HCT116 (cell line): ENCODE measurements around the gene BPIFA1. TPM values are rescaled to one million over a fixed set of nuclear protein-coding genes. Genes with fewer than 3 reads are reported as not detected.

Source experiments
- ATAC-seq: fragments of 200-7000 bp; cut with Tn5 transposase; 2 replicates; pipeline ENCODE4 v1.9.1; 2020; ENCODE audit warnings: mild to moderate bottlenecking, moderate library complexity
- BruUV-seq: library from RNA; stranded (reverse); fragments of 400-500 nt; replicated peaks from 2 replicates; lab custom pipeline; 2021; lab: Mats Ljungman, UMichigan
- CTCF ChIA-PET: fragments of 300-600 bp; sonication (Branson Sonifier 250); formaldehyde crosslinking; loops from one replicate; lab custom pipeline; 2021; ENCODE audit warnings: antibody characterized with exemption; lab: Charles Lee
- POLR2A ChIA-PET: fragments of 300-600, 350-600 bp; sonication (Branson Sonifier 250); formaldehyde crosslinking; loops from one replicate; lab custom pipeline; 2021; ENCODE audit warnings: antibody characterized with exemption; lab: Charles Lee
- RAD21 ChIA-PET, 2 experiments: fragments of 300-600 bp; sonication (Branson Sonifier 250); formaldehyde crosslinking; loops; one replicate each; lab custom pipeline; 2023; ENCODE audit warnings: low total read pairs in 2 of 2; ENCODE audit not compliant: uncharacterized antibody in 2 of 2, unreplicated experiment in 2 of 2, low non-redundant PET in 1 of 2; lab: Charles Lee
- DNase-seq: peaks from one replicate; pipeline ENCODE4 v3.0.0-alpha.2; 2010; ENCODE audit warnings: low read depth, low spot score
- H2AFZ ChIP-seq: fragments of 200-600 bp; shearing (Covaris generic), sonication (generic); 2 replicates; pipeline ENCODE4 v1.6.1; 2017; ENCODE audit warnings: low read depth, mixed run types, mixed read lengths, antibody characterized with exemption, low read length; ENCODE audit not compliant: poor library complexity, severe bottlenecking
- H3K27ac ChIP-seq: 2 replicates; pipeline ENCODE4 v1.5.1; 2012; ENCODE audit warnings: low read depth, low read length
- H3K27me3 ChIP-seq: fragments of 200-600 bp; sonication (generic); 2 replicates; pipeline ENCODE4 v1.6.1; 2016; ENCODE audit warnings: mixed run types, low read length, mixed read lengths; ENCODE audit not compliant: insufficient read depth
- H3K36me3 ChIP-seq, 2 experiments: fragments of 200-500 bp in 1 of 2; fragments of 200-600 bp in 1 of 2; sonication (Bioruptor generic) in 1 of 2; sonication (generic) in 1 of 2; 2 replicates each; pipeline versions ENCODE4 v1.5.1 to v1.6.1; 2014 to 2016; ENCODE audit warnings: low read length in 2 of 2, inconsistent platforms in 1 of 2, mixed read lengths in 1 of 2, mixed run types in 1 of 2; ENCODE audit not compliant: insufficient read depth in 2 of 2, control insufficient read depth in 1 of 2
- H3K4me1 ChIP-seq, 2 experiments: fragments of 200-600 bp in 1 of 2; sonication (generic) in 1 of 2; 2 replicates each; pipeline versions ENCODE4 v1.5.1 to v1.6.1; 2012 to 2017; ENCODE audit warnings: low read length in 2 of 2, inconsistent platforms in 1 of 2, mild to moderate bottlenecking in 1 of 2, mixed read lengths in 1 of 2, mixed run types in 1 of 2, moderate library complexity in 1 of 2; ENCODE audit not compliant: insufficient read depth in 2 of 2, control insufficient read depth in 1 of 2
- H3K4me2 ChIP-seq: fragments of 200-600 bp; sonication (generic); 2 replicates; pipeline ENCODE4 v1.6.1; 2017; ENCODE audit warnings: mixed run types, low read length, mixed read lengths
- H3K4me3 ChIP-seq, 2 experiments: fragments of 200-600 bp in 1 of 2; sonication (generic) in 1 of 2; replicated peaks in 1 of 2; 2 replicates each; pipeline ENCODE4 v1.5.1; 2011 to 2016; ENCODE audit warnings: low read length in 2 of 2, control low read depth in 1 of 2, low read depth in 1 of 2, mild to moderate bottlenecking in 1 of 2, mixed read lengths in 1 of 2, mixed run types in 1 of 2
- H3K79me2 ChIP-seq: fragments of 200-600 bp; sonication (generic); 2 replicates; pipeline ENCODE4 v1.6.1; 2017; ENCODE audit warnings: mild to moderate bottlenecking, mixed run types, low read length, moderate library complexity, mixed read lengths; ENCODE audit not compliant: insufficient read depth
- H3K9ac ChIP-seq: fragments of 200-600 bp; sonication (generic); 2 replicates; pipeline ENCODE4 v1.6.1; 2016; ENCODE audit warnings: low read length, mixed read lengths
- H3K9me2 ChIP-seq: fragments of 200-600 bp; sonication (generic), shearing (Covaris generic); 2 replicates; pipeline ENCODE4 v1.6.1; 2017; ENCODE audit warnings: mixed run types, mild to moderate bottlenecking, moderate library complexity; ENCODE audit not compliant: insufficient read depth
- H3K9me3 ChIP-seq, 2 experiments: fragments of 200-500 bp in 1 of 2; fragments of 200-600 bp in 1 of 2; sonication (Bioruptor generic) in 1 of 2; sonication (generic) in 1 of 2; 2 replicates each; pipeline ENCODE4 v1.6.1; 2014 to 2017; ENCODE audit warnings: low read length in 2 of 2, mixed read lengths in 2 of 2, inconsistent platforms in 1 of 2, low read depth in 1 of 2, mild to moderate bottlenecking in 1 of 2, mixed run types in 1 of 2, moderate library complexity in 1 of 2; ENCODE audit not compliant: control insufficient read depth in 1 of 2, insufficient read depth in 1 of 2
- H4K20me1 ChIP-seq: fragments of 200-600 bp; sonication (generic), shearing (Covaris generic); 2 replicates; pipeline ENCODE4 v1.6.1; 2017; ENCODE audit warnings: mixed run types, mild to moderate bottlenecking, moderate library complexity; ENCODE audit not compliant: insufficient read depth
- CEBPB ChIP-seq: IDR thresholded peaks from 2 replicates; pipeline ENCODE4 v1.6.1; 2012; ENCODE audit warnings: low read depth
- CTCF ChIP-seq, 3 experiments: fragments of 200-600 bp in 1 of 3; sonication (generic) in 1 of 3; IDR thresholded peaks in 2 of 3; conservative IDR thresholded peaks in 1 of 3; 2 replicates each; pipeline ENCODE4 v1.5.1; 2012 to 2017; ENCODE audit warnings: low read depth in 2 of 3, low read length in 2 of 3, antibody characterized with exemption in 1 of 3, borderline replicate concordance in 1 of 3, control low read depth in 1 of 3, mild to moderate bottlenecking in 1 of 3, mixed read lengths in 1 of 3, mixed run types in 1 of 3, moderate library complexity in 1 of 3; ENCODE audit not compliant: insufficient read depth in 1 of 3
- RAD21 ChIP-seq: IDR thresholded peaks from 2 replicates; pipeline ENCODE4 v1.6.1; 2012; ENCODE audit warnings: low read depth, mild to moderate bottlenecking
- SIN3A ChIP-seq: IDR thresholded peaks from 2 replicates; pipeline ENCODE4 v1.6.1; 2012; ENCODE audit warnings: low read depth
- YY1 ChIP-seq: IDR thresholded peaks from 2 replicates; pipeline ENCODE4 v1.6.1; 2011; ENCODE audit warnings: low read length, low read depth, moderate library complexity, mild to moderate bottlenecking; ENCODE audit not compliant: insufficient replicate concordance; ENCODE audit errors: extremely low read depth
- ZFX ChIP-seq: fragments of 450-650 bp; IDR thresholded peaks from 2 replicates; pipeline ENCODE4 v1.6.1; 2017
- intact Hi-C: fragments of 100-400 bp; cut with micrococcal nuclease; formaldehyde crosslinking; loops from 2 replicates; pipeline ENCODE4 v1.10.0; 2022
- total RNA-seq: library from RNA; stranded (reverse); gene quantifications from one replicate; pipeline ENCODE4 v1.2.1, GENCODE V29; 2021; ENCODE audit not compliant: unreplicated experiment
- TF ChIP-seq, protein P1 (sequence below): IDR thresholded peaks from 2 replicates; pipeline ENCODE4 v1.6.1; 2011; ENCODE audit warnings: mild to moderate bottlenecking, low read length, moderate library complexity; ENCODE audit not compliant: insufficient replicate concordance; ENCODE audit errors: extremely low read depth

Gene BPIFA1
- total RNA-seq, 1 experiment from 2014 or later = not detected

- Histone ChIP-seq H4K20me1 (no peaks in the 10 kb centered on the region), H3K4me2 (no peak overlapping the region)
- no peak for TF ChIP-seq SIN3A
- TF ChIP-seq RAD21 = peak; percentile 74
- TF ChIP-seq YY1 = no peak
- peak; percentile 79 to 100 (median 100); a peak in 5 of 6 replicates for TF ChIP-seq CTCF (IDR thresholded peaks at IDR 0.05 in 2 of 3, conservative IDR thresholded peaks at IDR 0.05 in 1 of 3; ENCODE audit: borderline replicate concordance in 1 of 3, insufficient read depth in 1 of 3, low read depth in 2 of 3, low read length in 2 of 3)
- TF ChIP-seq, protein P1, sequence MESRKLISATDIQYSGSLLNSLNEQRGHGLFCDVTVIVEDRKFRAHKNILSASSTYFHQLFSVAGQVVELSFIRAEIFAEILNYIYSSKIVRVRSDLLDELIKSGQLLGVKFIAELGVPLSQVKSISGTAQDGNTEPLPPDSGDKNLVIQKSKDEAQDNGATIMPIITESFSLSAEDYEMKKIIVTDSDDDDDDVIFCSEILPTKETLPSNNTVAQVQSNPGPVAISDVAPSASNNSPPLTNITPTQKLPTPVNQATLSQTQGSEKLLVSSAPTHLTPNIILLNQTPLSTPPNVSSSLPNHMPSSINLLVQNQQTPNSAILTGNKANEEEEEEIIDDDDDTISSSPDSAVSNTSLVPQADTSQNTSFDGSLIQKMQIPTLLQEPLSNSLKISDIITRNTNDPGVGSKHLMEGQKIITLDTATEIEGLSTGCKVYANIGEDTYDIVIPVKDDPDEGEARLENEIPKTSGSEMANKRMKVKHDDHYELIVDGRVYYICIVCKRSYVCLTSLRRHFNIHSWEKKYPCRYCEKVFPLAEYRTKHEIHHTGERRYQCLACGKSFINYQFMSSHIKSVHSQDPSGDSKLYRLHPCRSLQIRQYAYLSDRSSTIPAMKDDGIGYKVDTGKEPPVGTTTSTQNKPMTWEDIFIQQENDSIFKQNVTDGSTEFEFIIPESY = no peak
- no peak for TF ChIP-seq ZFX
- TF ChIP-seq CEBPB = no peak
These were observed 56.1 kb downstream of the BPIFA1 start for GRCh38 chr20:33291830-33292355.

More at GRCh38 chr20:33291830-33292355, 56.1 kb downstream of the BPIFA1 start:
- no peak overlapping the region for H3K27ac ChIP-seq
- H3K9me3 ChIP-seq = no peaks in the 10 kb centered on the region
- H3K9me2 ChIP-seq = no peaks in the 10 kb centered on the region
- ChIA-PET CTCF (interaction anchor here (1.4 to 2.6 kb wide), 3 partner anchors 9 to 35 kb away, joined by 3 to 32 read pairs (median 8); partner anchors contain the start of gene BPIFB1), POLR2A (no interaction called here), RAD21 (interaction anchor here in 1 of 2 experiments (1.9 kb wide), 1 partner anchor 29 kb away, joined by 6 read pairs; no protein-coding TSS in a partner anchor)
- no peak overlapping the region for H3K4me3 ChIP-seq
- no peak overlapping the region for H2AFZ ChIP-seq
- no peaks in the 10 kb centered on the region for H3K36me3 ChIP-seq
- intact Hi-C loops = loop anchor here (5.0 kb wide), 1 partner anchor 195 kb away; no protein-coding TSS in a partner anchor
- DNase-seq (peak; percentile 19), ATAC-seq (peak; percentile 88)
- no peaks in the 10 kb centered on the region for H3K79me2 ChIP-seq
- H3K4me1 ChIP-seq = no peaks in the 10 kb centered on the region
- H3K9ac ChIP-seq = no peak overlapping the region
- H3K27me3 ChIP-seq = peaks cover 17% of the 10 kb centered on the region; the same call in 1 of the 2 replicates
- BruUV-seq = no TSS peak

Other genes with a start within 250 kb of the BPIFA1 start
- not detected for gene SUN5, start 231.6 kb upstream of the BPIFA1 start, total RNA-seq
- gene BPIFB2, start 228.3 kb upstream of the BPIFA1 start, total RNA-seq = 0.15 TPM
- not detected for gene BPIFB6, start 204.3 kb upstream of the BPIFA1 start, total RNA-seq
- gene BPIFB3, start 182.1 kb upstream of the BPIFA1 start, total RNA-seq = not detected
- gene BPIFB4, start 156.4 kb upstream of the BPIFA1 start, total RNA-seq = not detected
- not detected for gene BPIFA2, start 67.8 kb upstream of the BPIFA1 start, total RNA-seq
- gene BPIFA3, start 18.6 kb upstream of the BPIFA1 start, total RNA-seq = not detected
- gene BPIFB1, start 47.2 kb downstream of the BPIFA1 start, total RNA-seq = 0.17 TPM
- gene CDK5RAP1, start 165.5 kb downstream of the BPIFA1 start, total RNA-seq = 41.4 TPM
- 14.6 TPM for gene SNTA1, start 207.8 kb downstream of the BPIFA1 start, total RNA-seq